SHP77 treated with DMSO at 0.1 percent for 48 hours (cell line): Measurements from ENCODE around the gene LRRC74B.

Source experiments
- DNase-seq: peaks from one replicate; lab custom pipeline; 2025; lab: John Stamatoyannopoulos, UW

Gene LRRC74B

GRCh38 chr22:21104126-21104691, 58.5 kb downstream of the LRRC74B start:
- DNase-seq, result no peak

GRCh38 chr22:21105294-21105693, 59.5 kb downstream of the LRRC74B start:
- DNase-seq, result no peak

GRCh38 chr22:21106000-21106399, 60.3 kb downstream of the LRRC74B start:
- DNase-seq, result no peak

- DNase-seq, result no peak
Observed at GRCh38 chr22:21108379-21109115, 62.8 kb downstream of the LRRC74B start.
